Islet precursor cell (in vitro differentiated cells): Measurements from ENCODE around the gene SPDYE16.
"Not testable (repeated sequence)": the region's sequence is repeated elsewhere in the genome, so short reads cannot be mapped to it uniquely, and the experiment has no call there.

Experiments used
- DNase-seq: peaks from one replicate; pipeline ENCODE4 v3.0.0-alpha.2; 2018

The SPDYE16 gene

DNA sequence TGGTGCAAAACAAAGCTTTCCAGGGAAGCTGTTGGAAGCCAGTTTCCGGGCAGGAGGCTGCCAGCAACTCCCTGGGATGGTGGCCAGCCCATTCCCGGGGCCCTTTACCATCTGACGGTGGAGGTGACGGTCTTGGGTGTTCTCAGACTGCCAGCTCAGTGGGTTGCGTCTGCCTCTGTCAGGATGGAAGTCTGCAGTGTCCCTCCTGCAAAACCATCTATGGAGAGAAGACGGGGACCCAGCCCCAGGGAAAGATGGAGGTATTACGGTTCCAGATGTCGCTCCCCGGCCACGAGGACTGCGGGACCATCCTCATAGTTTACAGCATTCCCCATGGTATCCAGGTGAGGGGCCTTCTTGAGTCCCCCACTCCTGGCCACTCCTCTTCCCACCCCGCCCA is 39.9 kb downstream of the SPDYE16 start:
- DNase-seq = not testable (repeated sequence)

DNA sequence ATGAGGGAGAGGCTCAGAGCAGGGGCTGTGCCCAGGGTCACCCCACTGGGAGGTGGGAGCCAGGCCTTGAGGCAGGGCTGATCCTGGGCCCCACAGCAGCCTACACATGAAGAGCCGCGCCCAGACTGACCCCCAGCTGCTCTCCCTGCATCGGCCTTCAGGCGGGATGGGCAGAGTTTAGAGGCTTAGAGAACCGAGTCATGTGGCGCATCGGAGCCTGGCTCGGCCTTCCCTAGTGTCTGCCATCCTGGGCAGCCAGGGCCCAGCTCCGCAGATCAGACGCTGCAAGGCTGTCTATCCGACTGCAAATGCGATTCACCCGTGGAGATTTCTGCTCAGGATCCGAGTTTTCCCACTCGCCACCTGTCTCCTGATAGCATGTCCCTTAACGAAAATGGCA is 40.3 kb downstream of the SPDYE16 start:
- DNase-seq = not testable (repeated sequence)

DNA sequence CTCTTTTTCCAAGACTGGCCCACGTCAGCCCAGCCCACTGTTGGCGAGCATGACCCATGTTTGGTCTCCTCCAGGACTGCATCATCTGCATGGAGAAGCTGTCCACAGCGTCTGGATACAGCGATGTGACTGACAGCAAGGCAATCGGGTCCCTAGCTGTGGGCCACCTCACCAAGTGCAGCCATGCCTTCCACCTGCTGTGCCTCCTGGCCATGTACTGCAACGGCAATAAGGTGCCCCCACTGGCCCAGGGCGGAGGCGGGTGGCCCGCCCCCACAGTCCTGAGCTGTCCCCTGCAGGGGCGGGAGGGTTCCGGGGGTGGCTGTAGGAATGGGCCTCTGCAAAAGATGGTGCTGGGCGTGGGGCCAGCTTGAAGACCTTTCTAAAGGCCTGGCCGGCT is 40.9 kb downstream of the SPDYE16 start:
- not testable (repeated sequence) for DNase-seq

DNA sequence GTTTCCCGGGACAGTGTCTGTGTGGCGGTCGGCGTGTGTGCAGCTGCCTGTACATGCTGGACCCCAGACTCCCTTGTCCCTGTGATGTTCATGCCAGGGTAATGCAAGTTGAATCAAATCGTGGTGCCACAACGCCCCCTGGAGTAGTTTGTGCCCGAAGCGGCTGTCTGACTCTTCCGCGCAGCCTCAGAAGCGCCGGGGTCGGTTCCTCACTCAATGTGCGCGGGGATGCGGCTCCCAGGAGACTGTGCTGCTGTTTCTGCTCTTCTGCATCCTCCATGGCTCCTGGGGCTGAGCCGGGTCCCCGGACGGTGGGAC is 43.2 kb downstream of the SPDYE16 start:
- not testable (repeated sequence) for DNase-seq

DNA sequence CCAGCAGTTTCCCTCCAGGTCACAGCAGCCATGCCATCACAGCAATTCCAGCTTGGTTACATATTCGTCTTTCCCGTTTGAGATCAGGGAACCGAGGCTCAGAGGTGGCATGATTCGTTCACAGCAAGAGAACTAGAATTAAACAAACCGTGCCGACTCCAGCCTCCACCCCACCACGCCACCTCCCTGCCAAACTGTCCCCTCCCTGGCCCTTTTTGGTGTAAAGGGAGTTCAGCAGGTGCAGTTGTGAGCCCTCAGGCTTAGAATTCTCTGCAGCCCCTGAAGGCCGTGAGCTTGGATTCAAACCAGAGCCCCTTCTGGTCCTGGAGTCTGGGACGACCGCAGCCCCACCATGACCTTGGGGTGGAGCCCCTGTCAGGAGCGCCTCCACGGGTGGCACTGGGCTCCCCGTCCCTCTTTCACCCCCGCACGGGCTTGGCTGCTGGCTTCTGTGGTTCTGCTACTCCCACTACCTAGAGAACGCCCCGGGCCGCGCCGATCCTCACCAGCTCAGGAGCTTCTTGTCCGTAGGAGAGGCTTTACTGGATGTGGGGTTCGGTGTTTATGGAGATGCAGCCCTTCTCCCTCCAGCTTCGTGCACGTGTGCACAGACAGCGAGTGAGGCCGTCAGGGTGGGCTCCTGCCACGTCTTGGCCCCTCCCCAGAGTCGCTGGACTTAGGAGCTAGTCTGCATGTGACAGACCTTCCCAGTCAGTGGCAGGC is 43.7 kb downstream of the SPDYE16 start:
- not testable (repeated sequence) for DNase-seq

DNA sequence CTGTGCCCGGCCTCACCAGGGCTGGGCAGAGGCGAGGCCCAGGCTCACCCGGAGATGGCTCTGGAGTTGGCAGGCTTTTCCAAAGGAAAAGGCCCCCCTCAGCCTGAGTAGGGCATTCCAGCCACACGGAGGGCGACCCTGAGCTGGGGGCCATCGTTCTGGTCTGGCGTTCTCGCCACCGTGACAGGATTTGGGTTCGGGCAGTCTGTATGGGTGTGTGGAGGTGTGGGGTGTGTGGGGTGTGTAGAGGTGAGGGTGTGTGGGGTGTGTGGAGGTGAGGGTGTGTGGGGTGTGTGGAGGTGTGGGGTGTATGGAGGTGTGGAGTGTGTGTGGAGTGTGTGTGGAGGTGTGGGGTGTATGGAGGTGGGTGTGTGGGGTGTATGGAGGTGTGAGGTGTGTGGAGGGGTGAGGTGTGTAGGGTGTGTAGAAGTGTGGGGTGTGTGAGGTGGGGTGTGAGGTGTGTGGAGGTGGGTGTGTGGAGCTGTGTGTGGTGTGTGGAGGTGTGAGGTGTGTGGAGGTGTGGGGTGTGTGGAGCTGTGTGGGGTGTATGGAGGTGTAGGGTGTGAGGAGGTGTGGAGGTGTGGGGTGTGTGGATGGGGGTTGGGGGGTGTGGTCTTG is 44.4 kb downstream of the SPDYE16 start:
- DNase-seq = not testable (repeated sequence)

DNA sequence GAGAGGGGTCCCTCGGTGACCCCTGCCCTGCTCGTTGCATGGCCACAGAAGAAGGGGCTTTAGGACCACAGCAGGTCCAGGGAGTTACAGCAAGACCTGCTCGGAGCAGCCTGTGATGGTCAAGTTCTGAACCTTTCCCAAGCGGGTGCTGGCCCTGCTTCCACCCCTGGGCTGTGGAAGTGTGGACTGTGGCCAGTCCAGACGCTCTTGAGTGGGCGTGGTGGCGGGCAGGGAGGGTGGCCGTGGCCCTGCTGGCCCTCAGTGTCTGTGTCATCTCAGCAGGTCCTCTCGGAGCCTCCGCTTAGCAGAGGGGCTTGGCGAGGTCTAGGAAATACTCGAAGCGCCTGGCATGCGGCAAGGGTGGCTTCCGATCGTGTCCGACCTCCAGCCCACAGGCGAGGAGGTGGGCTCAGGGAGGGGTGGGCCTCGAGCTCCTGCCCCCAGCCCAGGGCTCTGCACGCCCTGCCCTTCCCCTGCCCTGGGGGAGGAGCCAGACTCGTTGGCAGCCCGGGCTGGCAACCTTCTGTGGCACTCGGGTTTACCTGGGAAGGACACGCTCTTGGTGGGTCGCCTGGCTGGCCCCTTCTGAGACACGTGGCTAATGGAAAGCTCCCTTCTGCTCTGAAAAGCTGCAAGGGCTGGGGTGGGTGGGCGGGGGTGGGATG is 45.0 kb downstream of the SPDYE16 start:
- DNase-seq = not testable (repeated sequence)

DNA sequence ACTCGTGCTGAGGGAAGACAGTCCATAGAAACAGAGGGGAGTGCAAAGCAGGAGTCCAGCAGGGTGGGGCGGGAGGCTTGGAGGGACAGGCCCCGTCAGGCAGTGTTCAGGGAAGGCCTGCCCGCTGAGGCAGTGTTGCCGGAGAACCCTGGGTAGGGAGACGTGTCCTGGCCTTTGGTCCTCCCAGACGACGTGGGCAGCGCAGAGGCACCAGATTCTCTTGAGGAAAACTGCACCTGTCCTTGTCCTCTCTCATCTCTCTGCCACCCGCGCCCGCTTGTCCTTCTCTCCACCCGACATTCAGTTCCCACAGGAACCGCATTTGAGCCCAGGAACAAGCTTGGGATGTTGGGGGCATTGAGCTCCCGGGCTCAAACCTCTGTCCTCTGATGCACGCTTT is 47.4 kb downstream of the SPDYE16 start:
- DNase-seq = not testable (repeated sequence)

DNA sequence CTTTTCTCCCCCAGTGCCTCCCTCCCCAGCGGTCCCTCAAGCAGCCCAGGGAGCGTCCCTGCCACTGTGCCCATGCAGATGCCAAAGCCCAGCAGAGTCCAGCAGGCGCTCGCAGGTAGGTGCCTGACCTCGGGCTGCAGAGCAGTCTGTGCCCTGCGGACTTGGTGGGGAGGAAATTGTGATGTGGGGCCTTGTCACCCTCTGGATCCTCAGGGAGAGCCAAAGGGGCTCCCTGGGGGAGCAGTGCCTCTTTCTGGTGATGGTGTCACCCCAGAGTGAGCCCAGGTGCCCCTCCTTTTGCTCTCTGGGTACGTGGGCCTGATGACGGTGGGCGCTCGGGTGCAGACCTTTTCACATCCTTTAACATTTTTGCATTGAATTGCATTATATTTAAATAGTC is 51.0 kb downstream of the SPDYE16 start:
- DNase-seq = not testable (repeated sequence)

DNA sequence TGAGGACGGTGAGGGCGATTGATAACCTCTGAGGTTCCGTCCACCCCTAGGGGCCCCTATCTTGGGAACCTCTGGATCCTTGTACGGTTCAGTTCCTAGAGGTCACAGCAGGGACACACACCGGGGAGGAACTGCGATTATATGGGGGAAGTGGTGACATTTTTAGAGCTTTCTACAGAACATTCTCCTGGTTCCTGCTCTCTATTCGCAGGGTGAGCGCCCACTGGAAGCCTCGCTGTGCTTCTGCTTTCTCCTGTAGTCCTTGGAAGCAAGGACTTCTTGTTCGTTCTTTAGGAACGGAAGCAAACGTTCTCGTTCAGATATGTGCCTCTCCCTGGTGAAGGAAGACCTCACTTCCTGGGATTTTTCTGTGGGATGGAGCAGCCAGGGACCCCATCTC is 55.1 kb downstream of the SPDYE16 start:
- not testable (repeated sequence) for DNase-seq

DNA sequence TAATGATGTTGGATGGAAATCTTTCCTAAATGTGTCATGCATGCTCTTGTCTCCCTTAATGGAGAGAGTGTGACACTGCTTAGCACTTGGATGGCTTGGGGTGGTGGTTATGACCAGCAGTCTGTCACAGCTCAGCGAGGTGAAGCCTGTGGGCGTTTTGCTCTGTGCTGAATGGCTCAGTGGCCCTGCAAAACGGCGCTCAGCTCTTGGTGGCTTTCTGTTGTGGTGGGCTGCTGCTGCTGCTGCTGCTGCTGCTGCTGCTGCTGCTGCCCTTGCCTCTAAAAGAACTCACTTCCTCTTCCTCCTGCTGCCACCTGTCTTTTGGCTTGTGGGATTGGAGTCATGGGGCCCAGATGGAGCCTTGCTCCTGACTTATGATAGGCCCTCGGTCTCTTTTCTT is 56.5 kb downstream of the SPDYE16 start:
- not testable (repeated sequence) for DNase-seq

DNA sequence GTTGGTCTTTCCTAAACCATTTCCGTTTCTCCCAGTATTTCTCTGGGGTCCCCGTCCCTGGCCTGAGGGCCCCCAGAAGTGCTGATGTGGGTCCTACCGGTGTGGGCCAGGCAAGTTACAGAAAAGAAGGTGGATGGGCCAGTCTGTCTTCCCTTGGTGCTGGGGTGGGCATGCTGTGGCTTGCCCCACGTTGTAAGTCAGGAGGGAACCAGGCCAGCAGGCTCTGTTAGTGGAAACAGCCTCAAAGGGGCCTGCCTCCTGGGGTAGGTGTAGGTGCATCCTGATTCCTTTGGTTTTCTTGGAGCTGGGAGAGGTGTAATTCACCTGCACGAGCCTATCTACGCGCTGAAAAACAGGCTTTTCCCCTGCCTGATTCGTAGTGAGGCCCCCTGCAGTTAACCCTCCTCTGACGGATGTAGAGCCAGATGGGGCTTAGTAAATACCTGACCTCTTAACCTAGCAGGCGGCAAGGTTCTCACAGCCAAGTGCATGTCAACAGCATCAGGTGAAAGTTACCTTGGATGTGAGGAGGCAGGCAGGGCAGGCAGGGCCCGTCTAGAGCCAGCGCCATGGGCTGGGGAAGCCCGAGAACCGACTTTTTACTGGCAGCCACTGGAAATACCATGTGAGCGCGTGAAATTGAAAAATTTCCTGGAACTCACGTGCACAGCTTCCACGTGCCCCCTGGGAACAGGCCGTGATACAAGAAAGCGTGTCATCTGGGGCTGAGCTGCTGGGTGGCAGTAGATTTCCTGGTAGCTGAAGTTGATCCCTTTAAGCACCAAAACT is 57.1 kb downstream of the SPDYE16 start:
- not testable (repeated sequence) for DNase-seq

DNA sequence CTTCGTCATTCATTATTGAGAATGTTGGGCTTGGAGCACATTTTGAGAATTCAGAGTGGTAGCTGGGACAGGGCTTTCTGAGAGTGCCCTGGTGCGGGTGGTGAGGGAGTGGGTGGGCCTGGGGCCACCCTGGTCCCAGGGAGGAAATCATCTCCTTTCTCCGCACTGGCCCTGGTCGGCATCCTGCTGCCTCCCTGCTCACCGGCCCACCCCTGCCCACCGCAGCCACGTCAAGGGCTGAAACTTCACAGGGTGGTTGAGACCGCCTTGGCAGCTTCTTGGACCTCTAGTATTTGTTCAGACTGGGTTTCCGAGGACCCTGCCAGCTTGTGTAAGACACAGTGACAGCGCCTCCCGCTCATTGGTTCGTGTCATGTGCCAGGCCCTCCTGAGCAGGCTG is 58.6 kb downstream of the SPDYE16 start:
- DNase-seq = not testable (repeated sequence)

DNA sequence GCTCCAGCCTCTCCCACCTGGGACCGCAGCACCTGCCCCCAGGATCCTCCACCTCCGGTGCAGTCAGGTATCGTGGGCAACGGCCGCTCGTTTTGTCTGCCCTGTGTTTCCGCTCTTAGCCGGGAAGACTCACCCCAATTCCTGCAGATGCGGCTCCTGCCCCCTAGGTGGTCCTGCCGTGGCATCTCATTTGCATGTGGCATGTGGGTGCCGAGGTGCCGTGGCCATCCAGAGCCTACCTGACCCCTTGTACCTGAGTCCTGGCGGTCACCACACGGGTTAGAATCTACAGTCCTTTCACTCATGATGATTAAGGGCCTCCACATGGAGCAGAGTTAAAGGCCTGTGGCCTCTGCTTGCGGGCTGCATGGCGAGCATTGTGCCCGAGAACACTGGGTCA is 60.0 kb downstream of the SPDYE16 start:
- not testable (repeated sequence) for DNase-seq

DNA sequence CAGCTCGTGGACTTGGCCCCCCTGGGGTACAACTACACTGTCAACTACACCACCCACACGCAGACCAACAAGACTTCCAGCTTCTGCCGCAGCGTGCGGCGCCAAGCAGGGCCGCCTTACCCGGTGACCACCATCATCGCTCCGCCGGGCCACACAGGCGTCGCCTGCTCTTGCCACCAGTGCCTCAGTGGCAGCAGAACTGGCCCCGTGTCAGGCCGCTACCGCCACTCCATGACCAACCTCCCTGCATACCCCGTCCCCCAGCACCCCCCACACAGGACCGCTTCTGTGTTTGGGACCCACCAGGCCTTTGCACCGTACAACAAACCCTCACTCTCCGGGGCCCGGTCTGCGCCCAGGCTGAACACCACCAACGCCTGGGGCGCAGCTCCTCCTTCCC is 60.4 kb downstream of the SPDYE16 start:
- not testable (repeated sequence) for DNase-seq
